H9 (cell line): ENCODE data around the gene FCN1. TPM values are rescaled to one million over a fixed set of nuclear protein-coding genes. Genes with fewer than 3 reads are reported as not detected.

Source experiments
- DNase-seq: peaks from one replicate; pipeline ENCODE4 v3.0.0-alpha.2; 2017
- H2AFZ ChIP-seq: one replicate; pipeline ENCODE4 v1.6.1; 2013; ENCODE audit warnings: mild to moderate bottlenecking, low read length, control low read depth, moderate library complexity
- H2AK5ac ChIP-seq: 2 replicates; pipeline ENCODE4 v1.6.1; 2013; ENCODE audit warnings: low read length, control low read depth, mixed read lengths; ENCODE audit not compliant: insufficient read length
- H2BK120ac ChIP-seq: one replicate; pipeline ENCODE4 v1.6.1; 2013; ENCODE audit warnings: low read depth, mild to moderate bottlenecking, low read length, control low read depth, inconsistent platforms; ENCODE audit not compliant: poor library complexity, severe bottlenecking
- H2BK12ac ChIP-seq: 2 replicates; pipeline ENCODE4 v1.6.1; 2013; ENCODE audit warnings: low read length, control low read depth, mixed read lengths, low read depth; ENCODE audit not compliant: insufficient read length
- H2BK15ac ChIP-seq: 2 replicates; pipeline ENCODE4 v1.6.1; 2013; ENCODE audit warnings: low read depth, low read length, control low read depth
- H2BK20ac ChIP-seq: one replicate; pipeline ENCODE4 v1.6.1; 2013; ENCODE audit warnings: low read depth, mild to moderate bottlenecking, low read length, control low read depth, inconsistent platforms; ENCODE audit not compliant: poor library complexity, severe bottlenecking
- H2BK5ac ChIP-seq: 2 replicates; pipeline ENCODE4 v1.6.1; 2013; ENCODE audit warnings: low read length, control low read depth, mixed read lengths; ENCODE audit not compliant: insufficient read length
- H3K14ac ChIP-seq: 2 replicates; pipeline ENCODE4 v1.6.1; 2013; ENCODE audit warnings: low read length, control low read depth; ENCODE audit not compliant: insufficient read depth
- H3K18ac ChIP-seq: 2 replicates; pipeline ENCODE4 v1.6.1; 2013; ENCODE audit warnings: low read depth, mild to moderate bottlenecking, mixed read lengths, low read length, control low read depth; ENCODE audit not compliant: insufficient read length
- H3K23ac ChIP-seq: 2 replicates; pipeline ENCODE4 v1.6.1; 2013; ENCODE audit warnings: low read length, control low read depth, mixed read lengths, low read depth; ENCODE audit not compliant: insufficient read length
- H3K23me2 ChIP-seq: 2 replicates; pipeline ENCODE4 v1.6.1; 2013; ENCODE audit warnings: low read depth, mild to moderate bottlenecking, mixed read lengths, low read length, control low read depth; ENCODE audit not compliant: insufficient read length, poor library complexity, severe bottlenecking
- H3K27ac ChIP-seq: 2 replicates; pipeline ENCODE4 v1.5.1; 2013; ENCODE audit warnings: low read length, control low read depth, mixed read lengths, low read depth; ENCODE audit not compliant: insufficient read length
- H3K27me3 ChIP-seq: 2 replicates; pipeline ENCODE4 v1.6.1; 2013; ENCODE audit warnings: low read length, control low read depth, inconsistent platforms; ENCODE audit not compliant: insufficient read depth
- H3K4ac ChIP-seq: 2 replicates; pipeline ENCODE4 v1.6.1; 2013; ENCODE audit warnings: low read depth, mild to moderate bottlenecking, control low read depth, inconsistent platforms, low read length, moderate library complexity
- H3K4me1 ChIP-seq: 2 replicates; pipeline ENCODE4 v1.6.1; 2013; ENCODE audit warnings: low read length, control low read depth, inconsistent platforms; ENCODE audit not compliant: insufficient read depth
- H3K4me2 ChIP-seq: 2 replicates; pipeline ENCODE4 v1.6.1; 2013; ENCODE audit warnings: low read length, control low read depth, mixed read lengths; ENCODE audit not compliant: insufficient read length, insufficient read depth
- H3K56ac ChIP-seq: 2 replicates; pipeline ENCODE4 v1.6.1; 2013; ENCODE audit warnings: low read depth, mild to moderate bottlenecking, mixed read lengths, low read length, control low read depth; ENCODE audit not compliant: insufficient read length
- H3K79me1 ChIP-seq: 2 replicates; pipeline ENCODE4 v1.6.1; 2013; ENCODE audit warnings: low read depth, mild to moderate bottlenecking, moderate library complexity, low read length, control low read depth, inconsistent platforms; ENCODE audit not compliant: insufficient read depth, poor library complexity, severe bottlenecking
- H3K79me2 ChIP-seq: 2 replicates; pipeline ENCODE4 v1.6.1; 2013; ENCODE audit warnings: low read length, control low read depth, inconsistent platforms; ENCODE audit not compliant: insufficient read depth
- H3K9ac ChIP-seq: 2 replicates; pipeline ENCODE4 v1.6.1; 2013; ENCODE audit warnings: low read length, control low read depth, mixed read lengths; ENCODE audit not compliant: insufficient read length; ENCODE audit errors: extremely low read depth
- H3K9me3 ChIP-seq: one replicate; pipeline ENCODE4 v1.6.1; 2013; ENCODE audit warnings: low read depth, low read length, inconsistent platforms; ENCODE audit not compliant: control insufficient read depth
- H3T11ph ChIP-seq: one replicate; pipeline ENCODE4 v1.6.1; 2013; ENCODE audit warnings: mild to moderate bottlenecking, low read length, control low read depth, inconsistent platforms
- H4K20me1 ChIP-seq: one replicate; pipeline ENCODE4 v1.6.1; 2013; ENCODE audit not compliant: control insufficient read depth, insufficient read length, insufficient read depth
- H4K5ac ChIP-seq: 2 replicates; pipeline ENCODE4 v1.6.1; 2013; ENCODE audit warnings: low read depth, mild to moderate bottlenecking, mixed read lengths, low read length, control low read depth; ENCODE audit not compliant: insufficient read length
- H4K8ac ChIP-seq: replicated peaks from 2 replicates; pipeline ENCODE4 v1.6.1; 2013; ENCODE audit warnings: low read length, control low read depth, mixed read lengths, low read depth; ENCODE audit not compliant: insufficient read length
- H4K91ac ChIP-seq: 2 replicates; pipeline ENCODE4 v1.6.1; 2013; ENCODE audit warnings: low read depth, mild to moderate bottlenecking, moderate library complexity, mixed read lengths, low read length, control low read depth; ENCODE audit not compliant: insufficient read length
- H3K27ac Mint-ChIP-seq, 3 experiments: 2 replicates in 2 of 3; 3 replicates in 1 of 3; pipeline ENCODE4 v1.8.0; 2020 to 2021; ENCODE audit warnings: mixed read lengths in 3 of 3, mild to moderate bottlenecking in 1 of 3, moderate library complexity in 1 of 3
- H3K27me3 Mint-ChIP-seq: 2 replicates; pipeline ENCODE4 v1.8.0; 2021; ENCODE audit warnings: low read depth, mild to moderate bottlenecking, moderate library complexity, mixed read lengths
- H3K36me3 Mint-ChIP-seq, 3 experiments: 2 replicates in 2 of 3; 3 replicates in 1 of 3; pipeline ENCODE4 v1.8.0; 2020 to 2021; ENCODE audit warnings: low read depth in 3 of 3, mixed read lengths in 3 of 3; ENCODE audit not compliant: insufficient read depth in 1 of 3
- H3K4me1 Mint-ChIP-seq, 2 experiments: 2 replicates each; pipeline ENCODE4 v1.8.0; 2020; ENCODE audit warnings: mixed read lengths in 2 of 2
- H3K4me3 Mint-ChIP-seq, 2 experiments: 2 replicates in 1 of 2; 3 replicates in 1 of 2; pipeline ENCODE4 v1.8.0; 2020 to 2021; ENCODE audit warnings: mild to moderate bottlenecking in 2 of 2, mixed read lengths in 2 of 2, moderate library complexity in 1 of 2
- H3K9me3 Mint-ChIP-seq, 2 experiments: 2 replicates in 1 of 2; 3 replicates in 1 of 2; pipeline ENCODE4 v1.8.0; 2020; ENCODE audit warnings: mild to moderate bottlenecking in 2 of 2, mixed read lengths in 2 of 2, moderate library complexity in 1 of 2
- CTCF ChIP-seq: fragments of 200-600 bp; sonication (generic); conservative IDR thresholded peaks from 3 replicates; pipeline ENCODE4 v1.8.0; 2021; ENCODE audit warnings: antibody characterized with exemption, mild to moderate bottlenecking
- WGBS: extraction: QIAGEN DNeasy Blood & Tissue Kit; methylation state at CpG from one replicate; pipeline ENCODE4 v1.1.7; 2013; ENCODE audit warnings: missing lambda C conversion rate, low lambda C conversion rate, mixed read lengths; ENCODE audit not compliant: insufficient read length; ENCODE audit errors: extremely low coverage; 5-methylcytosine and 5-hydroxymethylcytosine counted together
- total RNA-seq: library from RNA; stranded (reverse); gene quantifications from 2 replicates; pipeline ENCODE4 v1.2.1, GENCODE V29; 2021

The FCN1 gene
- total RNA-seq, 1 experiment from 2014 or later: not detected

GRCh38 chr9:134964271-134965055, 46.8 kb upstream of the FCN1 start:
- Mint-ChIP-seq H3K27ac (no peak overlapping the region; a peak in 1 of 7 replicates), H3K27me3 (peaks cover 6% of the 10 kb centered on the region), H3K9me3 (no peaks in the 10 kb centered on the region; a peak in 1 of 5 replicates), H3K36me3 (no peaks in the 10 kb centered on the region), H3K4me1 (peaks cover 16 to 24% of the 10 kb centered on the region in 2 experiments), H3K4me3 (no peak overlapping the region; a peak in 1 of 5 replicates)
- Histone ChIP-seq H3K79me2 (no peaks in the 10 kb centered on the region), H2BK20ac (no peak overlapping the region), H3K9ac (no peak overlapping the region), H3K4me2 (no peak overlapping the region), H3K4ac (no peak overlapping the region), H3K4me1 (no peaks in the 10 kb centered on the region; the same call in 1 of the 2 replicates), H2AK5ac (no peak overlapping the region), H4K91ac (no peak overlapping the region), H2BK120ac (no peak overlapping the region), H3K27ac (no peak overlapping the region), H3K9me3 (no peaks in the 10 kb centered on the region), H3K79me1 (no peaks in the 10 kb centered on the region), H3K23me2 (no peaks in the 10 kb centered on the region), H3K14ac (no peak overlapping the region; the same call in 1 of the 2 replicates), H2BK15ac (no peak overlapping the region), H2AFZ (no peak overlapping the region), H4K5ac (no peak overlapping the region), H2BK5ac (no peak overlapping the region), H4K8ac (no peak overlapping the region), H3T11ph (no peak overlapping the region), H3K56ac (no peak overlapping the region), H4K20me1 (no peaks in the 10 kb centered on the region), H3K23ac (no peak overlapping the region), H3K27me3 (no peaks in the 10 kb centered on the region), H3K18ac (no peak overlapping the region), H2BK12ac (no peak overlapping the region)
- no peak for TF ChIP-seq CTCF
- DNase-seq: no peak
- WGBS: no CpG with 5 or more reads among the region's 13 CpGs
